ENCODE data around the gene EFNB3. TPM values are rescaled to one million over a fixed set of nuclear protein-coding genes. Genes with fewer than 3 reads are reported as not detected.

EFNB3 gene
- total RNA-seq, 1 donor from 2014 or later, result 28.2 TPM

DNA sequence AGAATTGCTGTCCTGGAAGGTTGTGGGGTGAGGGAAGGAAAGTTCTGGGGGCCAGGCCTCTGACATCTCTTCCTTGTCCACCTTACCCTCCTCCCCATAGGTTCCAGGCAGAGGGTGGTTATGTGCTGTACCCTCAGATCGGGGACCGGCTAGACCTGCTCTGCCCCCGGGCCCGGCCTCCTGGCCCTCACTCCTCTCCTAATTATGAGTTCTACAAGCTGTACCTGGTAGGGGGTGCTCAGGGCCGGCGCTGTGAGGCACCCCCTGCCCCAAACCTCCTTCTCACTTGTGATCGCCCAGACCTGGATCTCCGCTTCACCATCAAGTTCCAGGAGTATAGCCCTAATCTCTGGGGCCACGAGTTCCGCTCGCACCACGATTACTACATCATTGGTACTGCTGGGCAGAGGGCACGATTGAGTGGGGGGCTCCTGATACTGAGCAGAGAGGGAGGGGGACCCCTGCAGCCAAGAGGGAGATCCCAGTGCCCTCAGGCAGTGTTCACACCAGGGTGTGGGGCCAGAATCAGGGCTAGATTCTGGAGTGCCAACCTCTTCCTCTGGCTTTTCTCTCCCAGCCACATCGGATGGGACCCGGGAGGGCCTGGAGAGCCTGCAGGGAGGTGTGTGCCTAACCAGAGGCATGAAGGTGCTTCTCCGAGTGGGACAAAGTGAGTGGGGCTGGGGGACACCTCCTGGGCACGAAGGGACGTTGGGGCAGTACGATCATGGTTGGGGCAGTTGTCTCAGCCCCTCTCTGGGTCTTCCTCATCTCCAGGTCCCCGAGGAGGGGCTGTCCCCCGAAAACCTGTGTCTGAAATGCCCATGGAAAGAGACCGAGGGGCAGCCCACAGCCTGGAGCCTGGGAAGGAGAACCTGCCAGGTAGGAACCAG lies 3.1 kb downstream of the EFNB3 start:
- Mint-ChIP-seq H3K9me3 (no peaks in the 10 kb centered on the region), H3K27me3 (ENCODE audit: low read depth) (peaks cover 22% of the 10 kb centered on the region), H3K27ac (no peak overlapping the region), H3K4me1 (peaks cover 30% of the 10 kb centered on the region), H3K36me3 (peaks cover 4% of the 10 kb centered on the region), H3K4me3 (no peak overlapping the region)
- no peak for DNase-seq (ENCODE audit: low spot score in 2 of 2, unreplicated experiment in 2 of 2)
- TF ChIP-seq, protein P1, sequence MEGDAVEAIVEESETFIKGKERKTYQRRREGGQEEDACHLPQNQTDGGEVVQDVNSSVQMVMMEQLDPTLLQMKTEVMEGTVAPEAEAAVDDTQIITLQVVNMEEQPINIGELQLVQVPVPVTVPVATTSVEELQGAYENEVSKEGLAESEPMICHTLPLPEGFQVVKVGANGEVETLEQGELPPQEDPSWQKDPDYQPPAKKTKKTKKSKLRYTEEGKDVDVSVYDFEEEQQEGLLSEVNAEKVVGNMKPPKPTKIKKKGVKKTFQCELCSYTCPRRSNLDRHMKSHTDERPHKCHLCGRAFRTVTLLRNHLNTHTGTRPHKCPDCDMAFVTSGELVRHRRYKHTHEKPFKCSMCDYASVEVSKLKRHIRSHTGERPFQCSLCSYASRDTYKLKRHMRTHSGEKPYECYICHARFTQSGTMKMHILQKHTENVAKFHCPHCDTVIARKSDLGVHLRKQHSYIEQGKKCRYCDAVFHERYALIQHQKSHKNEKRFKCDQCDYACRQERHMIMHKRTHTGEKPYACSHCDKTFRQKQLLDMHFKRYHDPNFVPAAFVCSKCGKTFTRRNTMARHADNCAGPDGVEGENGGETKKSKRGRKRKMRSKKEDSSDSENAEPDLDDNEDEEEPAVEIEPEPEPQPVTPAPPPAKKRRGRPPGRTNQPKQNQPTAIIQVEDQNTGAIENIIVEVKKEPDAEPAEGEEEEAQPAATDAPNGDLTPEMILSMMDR (IDR thresholded peaks at IDR 0.05; ENCODE audit: unreplicated experiment), result no peak

DNA sequence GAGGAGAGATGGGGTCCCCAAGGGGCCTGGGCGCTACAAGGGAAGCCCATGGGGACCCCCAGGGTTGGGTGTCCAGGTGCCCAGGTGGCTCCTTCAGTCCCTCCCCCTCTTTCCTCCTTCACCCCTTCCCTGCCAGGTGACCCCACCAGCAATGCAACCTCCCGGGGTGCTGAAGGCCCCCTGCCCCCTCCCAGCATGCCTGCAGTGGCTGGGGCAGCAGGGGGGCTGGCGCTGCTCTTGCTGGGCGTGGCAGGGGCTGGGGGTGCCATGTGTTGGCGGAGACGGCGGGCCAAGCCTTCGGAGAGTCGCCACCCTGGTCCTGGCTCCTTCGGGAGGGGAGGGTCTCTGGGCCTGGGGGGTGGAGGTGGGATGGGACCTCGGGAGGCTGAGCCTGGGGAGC lies 4.0 kb downstream of the EFNB3 start:
- H3K27me3 Mint-ChIP-seq (ENCODE audit: low read depth), result peaks cover 29% of the 10 kb centered on the region
- DNase-seq (ENCODE audit: low spot score in 2 of 2, unreplicated experiment in 2 of 2), result no peak
- H3K4me3 Mint-ChIP-seq, result no peak overlapping the region
- H3K9me3 Mint-ChIP-seq, result no peaks in the 10 kb centered on the region
- H3K4me1 Mint-ChIP-seq, result peaks cover 23% of the 10 kb centered on the region
- TF ChIP-seq, protein P1 (IDR thresholded peaks at IDR 0.05; ENCODE audit: unreplicated experiment), result no peak
- no peak overlapping the region for H3K27ac Mint-ChIP-seq
- H3K36me3 Mint-ChIP-seq, result peaks cover 4% of the 10 kb centered on the region

DNA sequence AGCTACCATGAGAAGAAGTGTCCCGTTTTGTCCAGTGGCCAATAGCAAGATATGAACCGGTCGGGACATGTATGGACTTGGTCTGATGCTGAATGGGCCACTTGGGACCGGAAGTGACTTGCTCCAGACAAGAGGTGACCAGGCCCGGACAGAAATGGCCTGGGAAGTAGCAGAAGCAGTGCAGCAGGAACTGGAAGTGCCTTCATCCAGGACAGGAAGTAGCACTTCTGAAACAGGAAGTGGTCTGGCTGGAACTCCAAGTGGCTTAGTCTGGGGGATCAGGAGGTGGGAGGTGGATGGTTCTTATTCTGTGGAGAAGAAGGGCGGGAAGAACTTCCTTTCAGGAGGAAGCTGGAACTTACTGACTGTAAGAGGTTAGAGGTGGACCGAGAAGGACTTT lies 5.3 kb downstream of the EFNB3 start:
- DNase-seq (ENCODE audit: low spot score in 2 of 2, unreplicated experiment in 2 of 2), result no peak
- no peak overlapping the region for H3K27ac Mint-ChIP-seq
- no peak overlapping the region for H3K4me3 Mint-ChIP-seq
- TF ChIP-seq, protein P1 (IDR thresholded peaks at IDR 0.05; ENCODE audit: unreplicated experiment), result no peak
- peaks cover 15% of the 10 kb centered on the region for H3K4me1 Mint-ChIP-seq
- peaks cover 33% of the 10 kb centered on the region for H3K27me3 Mint-ChIP-seq (ENCODE audit: low read depth)
- H3K9me3 Mint-ChIP-seq, result no peaks in the 10 kb centered on the region
- H3K36me3 Mint-ChIP-seq, result peaks cover 4% of the 10 kb centered on the region

DNA sequence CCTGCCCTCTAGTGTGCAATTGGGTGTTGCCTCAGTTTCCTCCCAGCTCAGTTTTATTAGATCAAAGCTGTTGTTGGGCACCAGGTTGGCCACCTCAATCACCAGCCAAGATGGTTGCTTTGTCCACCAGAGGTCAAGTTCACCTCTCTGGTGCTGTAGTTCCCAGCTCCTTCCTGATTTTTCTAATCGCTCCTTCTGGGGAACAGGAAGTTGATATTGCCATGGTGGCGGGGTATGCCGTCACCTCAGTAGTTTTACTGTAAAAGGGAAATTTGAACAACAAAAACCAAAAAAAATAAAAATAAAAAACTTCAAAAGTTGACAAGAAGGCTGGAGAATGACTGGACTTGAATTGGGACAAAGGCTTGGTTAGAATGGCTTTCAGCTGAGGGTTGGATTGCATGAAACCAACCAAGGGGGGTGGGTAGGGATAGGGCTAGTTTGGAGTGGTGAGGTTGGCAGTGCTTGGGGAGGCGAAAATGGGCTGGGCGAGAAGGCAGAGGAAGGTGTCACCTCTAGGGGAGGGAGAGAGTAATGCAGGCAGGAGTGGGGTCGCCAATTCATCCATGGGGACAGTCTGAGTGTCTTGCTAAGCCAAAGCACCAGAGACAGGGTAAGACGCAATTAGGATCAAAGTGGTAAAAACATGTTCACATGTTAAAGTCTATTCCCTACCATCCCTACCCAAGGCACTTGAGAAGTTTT lies 6.2 kb downstream of the EFNB3 start:
- Mint-ChIP-seq H3K36me3 (peaks cover 4% of the 10 kb centered on the region), H3K9me3 (no peaks in the 10 kb centered on the region), H3K27me3 (ENCODE audit: low read depth) (peaks cover 33% of the 10 kb centered on the region), H3K4me3 (no peak overlapping the region), H3K4me1 (peaks cover 13% of the 10 kb centered on the region), H3K27ac (no peak overlapping the region)
- no peak for DNase-seq (ENCODE audit: low spot score in 2 of 2, unreplicated experiment in 2 of 2)
- TF ChIP-seq, protein P1 (IDR thresholded peaks at IDR 0.05; ENCODE audit: unreplicated experiment), result no peak

DNA sequence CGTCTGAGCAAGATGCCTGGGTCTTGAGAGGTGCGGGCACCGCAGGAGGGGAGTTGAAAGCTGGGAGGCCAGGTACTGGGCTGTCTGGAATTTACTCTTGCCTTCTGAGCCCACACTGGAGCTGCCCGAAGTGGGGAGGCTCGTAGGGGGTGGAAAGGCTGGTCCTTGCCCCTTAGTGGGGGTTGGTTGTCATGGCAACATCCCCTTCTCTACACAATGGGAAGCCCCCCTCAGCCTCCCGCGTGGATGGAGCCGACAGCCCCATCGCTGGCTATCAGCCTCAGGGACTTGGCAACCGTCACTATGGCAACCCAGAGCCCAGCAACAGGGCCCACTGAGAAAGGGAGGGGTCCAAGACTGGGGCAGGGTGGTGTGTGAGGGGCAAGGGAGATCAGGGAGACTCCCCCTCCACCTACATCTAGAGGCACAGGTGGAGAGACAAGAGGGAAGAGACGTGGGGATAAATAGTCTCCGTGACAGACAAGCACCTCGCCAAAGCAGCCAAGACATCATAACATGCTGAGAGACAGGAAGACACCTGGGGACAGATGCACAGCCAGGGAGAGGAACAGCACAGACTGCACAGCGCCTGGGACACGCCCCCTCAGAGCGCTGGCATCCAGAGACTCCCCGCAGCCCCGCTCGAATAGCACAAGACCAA lies 7.2 kb downstream of the EFNB3 start:
- no peaks in the 10 kb centered on the region for H3K9me3 Mint-ChIP-seq
- H3K36me3 Mint-ChIP-seq, result peaks cover 4% of the 10 kb centered on the region
- peaks cover 12% of the 10 kb centered on the region for H3K4me1 Mint-ChIP-seq
- TF ChIP-seq, protein P1 (IDR thresholded peaks at IDR 0.05; ENCODE audit: unreplicated experiment), result no peak
- no peak overlapping the region for H3K4me3 Mint-ChIP-seq
- no peak overlapping the region for H3K27ac Mint-ChIP-seq
- H3K27me3 Mint-ChIP-seq (ENCODE audit: low read depth), result peaks cover 33% of the 10 kb centered on the region
- no peak for DNase-seq (ENCODE audit: low spot score in 2 of 2, unreplicated experiment in 2 of 2)

All from mesothelial cell of epicardium (in vitro differentiated cells).